GM13976 (cell line): ENCODE data around the gene OSBP2.

Experiments
- DNase-seq: peaks from one replicate; pipeline ENCODE4 v3.0.0; 2012; ENCODE audit warnings: low spot score
- CTCF ChIP-seq: IDR thresholded peaks from 2 replicates; pipeline ENCODE4 v1.5.1; 2012; ENCODE audit warnings: borderline replicate concordance, mild to moderate bottlenecking; ENCODE audit not compliant: insufficient read depth; ENCODE audit errors: extremely low read depth, missing control alignments, control extremely low read depth
- in situ Hi-C: fragments of 300-500 bp; cut with MboI; formaldehyde crosslinking; loops from one replicate; pipeline ENCODE4 v1.12.0; 2022; ENCODE audit warnings: low sequenced_read_pairs, mixed read lengths, inconsistent platforms; ENCODE audit not compliant: unreplicated experiment

OSBP2 gene

GRCh38 chr22:30892731-30893221, 198.1 kb downstream of the OSBP2 start:
- DNase-seq, result no peak
- in situ Hi-C loops, result no loop called here
- TF ChIP-seq CTCF, result no peak

GRCh38 chr22:30893434-30894370, 199.0 kb downstream of the OSBP2 start:
- TF ChIP-seq CTCF, result no peak
- DNase-seq, result no peak
- in situ Hi-C loops, result no loop called here

- DNase-seq, result no peak
- in situ Hi-C loops, result no loop called here
- TF ChIP-seq CTCF, result no peak
Observed at GRCh38 chr22:30894371-30894740, 199.7 kb downstream of the OSBP2 start.

- DNase-seq, result peak; percentile 58
- TF ChIP-seq CTCF, result no peak
- in situ Hi-C loops, result loop anchor here (10.0 to 25.0 kb wide), 2 partner anchors 148 to 265 kb away; partner anchors contain the start of gene SLC35E4
Observed at GRCh38 chr22:30902496-30903357, 208.1 kb downstream of the OSBP2 start.

- in situ Hi-C loops, result loop anchor here (10.0 to 25.0 kb wide), 2 partner anchors 149 to 267 kb away; partner anchors contain the start of gene SLC35E4
- DNase-seq, result no peak
Observed at GRCh38 chr22:30903876-30904460, 209.3 kb downstream of the OSBP2 start.

More at GRCh38 chr22:30903876-30904460, 209.3 kb downstream of the OSBP2 start:
- no peak for TF ChIP-seq CTCF
